ENCODE results near the gene ALG8. TPM values are rescaled to one million over a fixed set of nuclear protein-coding genes. Genes with fewer than 3 reads are reported as not detected.

Gene ALG8
- total and polyA plus RNA-seq, 2 donors from 2014 or later: 34.1 to 49.7 TPM

- intact Hi-C loops (cut with DNase I): no loop called here
- Histone ChIP-seq H3K4me3 (ENCODE audit: low read length in 3 of 3) (no peak overlapping the region), H3K9me3 (ENCODE audit: control insufficient read depth in 2 of 3, insufficient read depth in 1 of 3, low read length in 3 of 3) (no peaks in the 10 kb centered on the region), H3K27me3 (ENCODE audit: control insufficient read depth, insufficient read depth, low read length) (no peaks in the 10 kb centered on the region), H3K36me3 (ENCODE audit: control insufficient read depth in 2 of 3, insufficient read depth in 3 of 3, low read length in 3 of 3) (peaks cover 0 to 9% (median 1%) of the 10 kb centered on the region in 3 donors), H3K9ac (ENCODE audit: low read length in 3 of 3) (no peak overlapping the region), H3K27ac (ENCODE audit: low read depth in 2 of 2, low read length in 2 of 2) (peak overlapping the region; percentile 89 to 93), H3K4me1 (ENCODE audit: control insufficient read depth in 2 of 3, insufficient read depth in 2 of 3, low read depth in 1 of 3, low read length in 3 of 3) (peaks cover 0 to 12% (median 0%) of the 10 kb centered on the region in 3 donors)
- DNase-seq (peak in 4 of 5 donors; percentile 47 to 94 (median 65)), FAIRE-seq (no peak)
- TF ChIP-seq CTCF (IDR thresholded peaks at IDR 0.05; ENCODE audit: borderline replicate concordance, extremely low read depth, insufficient read depth): no peak
Observed at GRCh38 chr11:78168539-78169477, 29.4 kb upstream of the ALG8 start.

GRCh38 chr11:78166855-78167469 is 27.5 kb upstream of the ALG8 start:
- H3K4me1 ChIP-seq (ENCODE audit: control insufficient read depth in 2 of 3, insufficient read depth in 2 of 3, low read depth in 1 of 3, low read length in 3 of 3): peaks cover 0 to 12% (median 0%) of the 10 kb centered on the region in 3 donors
- TF ChIP-seq CTCF (IDR thresholded peaks at IDR 0.05; ENCODE audit: borderline replicate concordance, extremely low read depth, insufficient read depth): no peak
- no peaks in the 10 kb centered on the region for H3K36me3 ChIP-seq (ENCODE audit: control insufficient read depth in 2 of 3, insufficient read depth in 3 of 3, low read length in 3 of 3)
- H3K27ac ChIP-seq (ENCODE audit: low read depth in 2 of 2, low read length in 2 of 2): peak overlapping the region in 1 of 2 donors; percentile 35
- FAIRE-seq: no peak
- no peak overlapping the region for H3K9ac ChIP-seq (ENCODE audit: low read length in 3 of 3)
- intact Hi-C loops (cut with DNase I): no loop called here
- no peaks in the 10 kb centered on the region for H3K27me3 ChIP-seq (ENCODE audit: control insufficient read depth, insufficient read depth, low read length)
- H3K9me3 ChIP-seq (ENCODE audit: control insufficient read depth in 2 of 3, insufficient read depth in 1 of 3, low read length in 3 of 3): no peaks in the 10 kb centered on the region
- no peak overlapping the region for H3K4me3 ChIP-seq (ENCODE audit: low read length in 3 of 3)
- DNase-seq: peak in 1 of 5 donors; percentile 71

- H3K4me3 ChIP-seq (ENCODE audit: low read length in 3 of 3): no peak overlapping the region
- H3K36me3 ChIP-seq (ENCODE audit: control insufficient read depth in 2 of 3, insufficient read depth in 3 of 3, low read length in 3 of 3): no peaks in the 10 kb centered on the region
- no peak overlapping the region for H3K9ac ChIP-seq (ENCODE audit: low read length in 3 of 3)
- H3K4me1 ChIP-seq (ENCODE audit: control insufficient read depth in 2 of 3, insufficient read depth in 2 of 3, low read depth in 1 of 3, low read length in 3 of 3): peaks cover 0 to 6% (median 0%) of the 10 kb centered on the region in 3 donors
- H3K27me3 ChIP-seq (ENCODE audit: control insufficient read depth, insufficient read depth, low read length): no peaks in the 10 kb centered on the region
- DNase-seq (no peak), FAIRE-seq (no peak)
- intact Hi-C loops (cut with DNase I): no loop called here
- H3K27ac ChIP-seq (ENCODE audit: low read depth in 2 of 2, low read length in 2 of 2): no peak overlapping the region
- TF ChIP-seq CTCF (IDR thresholded peaks at IDR 0.05; ENCODE audit: borderline replicate concordance, extremely low read depth, insufficient read depth): no peak
- no peaks in the 10 kb centered on the region for H3K9me3 ChIP-seq (ENCODE audit: control insufficient read depth in 2 of 3, insufficient read depth in 1 of 3, low read length in 3 of 3)
Observed at GRCh38 chr11:78164471-78164870, 25.0 kb upstream of the ALG8 start.
